ENCODE results near the gene PRELP. TPM values are rescaled to one million over a fixed set of nuclear protein-coding genes. Genes with fewer than 3 reads are reported as not detected.
A peak's percentile ranks its signal among the peaks of the same experiment; 100 is the strongest.
"Not testable (repeated sequence)": the region's sequence is repeated elsewhere in the genome, so short reads cannot be mapped to it uniquely, and the experiment has no call there.

The PRELP gene
- polyA plus RNA-seq, 1 donor: 1.3 TPM

DNA sequence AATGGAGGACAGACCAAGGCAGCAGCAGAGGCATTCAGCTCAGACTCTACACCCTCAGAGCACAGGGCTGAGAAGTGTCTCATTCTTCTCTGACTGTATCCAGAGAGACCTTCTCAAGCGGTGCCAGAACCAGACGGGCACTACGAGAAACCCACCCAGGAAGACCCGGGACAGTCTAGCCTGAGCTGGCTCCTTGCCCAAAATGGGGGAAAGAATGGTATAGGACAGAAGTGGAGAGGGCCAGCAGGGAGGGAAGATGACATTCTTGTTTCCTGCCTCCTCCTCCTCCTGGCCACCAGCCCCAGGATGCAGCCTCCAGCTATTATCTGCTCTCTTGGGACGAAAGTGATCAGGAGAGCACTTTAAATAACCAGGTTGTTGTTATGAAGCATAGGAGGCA, 22.6 kb upstream of the PRELP start:
- DNase-seq: no peak

DNA sequence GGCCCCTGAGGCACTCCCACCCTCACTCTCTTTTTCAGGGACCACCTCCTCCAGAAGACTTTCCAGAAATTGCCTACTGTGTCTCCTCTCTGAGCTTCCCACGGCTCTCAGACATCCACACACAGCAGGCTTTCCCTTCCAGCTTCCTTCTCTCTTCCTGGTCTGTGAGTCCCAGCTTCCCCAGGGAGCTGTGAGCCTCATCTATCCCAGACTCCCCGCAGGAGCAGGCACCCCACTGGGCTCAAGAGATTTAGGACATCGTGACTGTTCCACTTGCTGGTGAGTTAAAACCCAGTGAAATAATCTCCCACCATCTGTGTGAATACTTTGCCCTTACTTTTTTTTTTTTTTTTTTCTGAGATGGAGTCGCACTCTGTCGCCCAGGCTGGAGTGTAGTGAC, 22.0 kb upstream of the PRELP start:
- no peak for DNase-seq

DNA sequence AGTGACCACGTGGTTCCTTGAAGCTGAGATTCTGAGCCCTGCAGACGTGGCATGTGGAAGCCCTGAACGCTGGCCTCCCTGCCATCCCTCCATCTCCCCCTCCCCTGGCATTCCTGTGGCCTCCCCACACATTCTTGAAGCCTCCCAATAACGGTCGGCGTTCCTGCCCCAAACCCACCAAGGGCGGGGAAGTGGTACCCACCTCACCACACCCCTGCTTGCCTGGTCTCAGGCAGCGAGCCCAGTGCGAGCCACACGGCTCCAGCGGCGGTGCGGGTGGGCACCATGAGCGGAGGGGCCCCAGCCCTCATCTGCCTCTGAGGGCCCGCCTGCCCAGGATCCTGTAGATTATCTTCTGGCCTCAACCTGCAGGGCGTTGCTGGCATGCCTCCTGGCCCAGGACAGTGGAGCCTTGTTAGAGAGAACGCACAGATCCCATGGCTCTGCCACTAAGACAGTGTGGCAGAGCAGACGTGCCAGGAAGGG, 20.6 kb upstream of the PRELP start:
- DNase-seq: no peak

DNA sequence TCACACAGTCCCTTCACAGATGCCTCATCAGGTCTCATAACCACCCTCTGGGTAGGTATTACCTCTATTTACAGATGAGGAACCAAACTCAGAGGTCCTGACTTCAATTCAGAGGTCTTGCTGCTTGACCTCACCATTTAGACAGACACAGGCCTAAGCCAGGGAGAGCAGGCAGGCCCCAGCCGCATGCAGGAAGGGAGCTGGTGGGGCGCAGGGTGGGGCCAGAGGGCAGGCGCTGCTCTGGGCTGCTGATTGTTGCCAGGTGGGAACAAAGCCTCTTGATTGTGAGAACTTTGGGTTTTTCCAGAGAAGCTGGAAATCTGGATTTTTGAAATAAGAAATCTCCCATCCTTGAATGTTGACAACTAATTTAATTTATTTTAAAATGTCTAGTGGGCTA, 19.9 kb upstream of the PRELP start:
- DNase-seq: no peak

DNA sequence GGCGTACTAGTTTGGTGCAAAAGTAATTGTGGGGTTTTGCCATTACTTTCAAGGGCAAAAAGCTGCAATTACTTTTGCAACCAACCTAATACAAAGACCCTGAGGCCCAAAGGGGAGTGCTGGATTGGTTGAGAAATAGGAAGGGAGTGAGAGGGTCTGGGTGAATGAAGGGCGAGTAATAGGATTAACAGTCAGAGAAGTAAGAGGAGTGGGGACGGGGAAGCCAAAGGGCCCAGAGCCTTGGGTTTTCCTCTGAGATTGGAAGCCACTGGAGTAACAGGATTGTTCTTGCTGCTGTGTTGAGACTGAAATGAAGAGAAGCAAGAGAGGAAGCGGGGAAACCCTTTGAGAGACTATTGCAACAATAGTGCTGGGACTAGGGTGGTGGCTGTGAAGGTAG, 19.0 kb upstream of the PRELP start:
- no peak for DNase-seq

DNA sequence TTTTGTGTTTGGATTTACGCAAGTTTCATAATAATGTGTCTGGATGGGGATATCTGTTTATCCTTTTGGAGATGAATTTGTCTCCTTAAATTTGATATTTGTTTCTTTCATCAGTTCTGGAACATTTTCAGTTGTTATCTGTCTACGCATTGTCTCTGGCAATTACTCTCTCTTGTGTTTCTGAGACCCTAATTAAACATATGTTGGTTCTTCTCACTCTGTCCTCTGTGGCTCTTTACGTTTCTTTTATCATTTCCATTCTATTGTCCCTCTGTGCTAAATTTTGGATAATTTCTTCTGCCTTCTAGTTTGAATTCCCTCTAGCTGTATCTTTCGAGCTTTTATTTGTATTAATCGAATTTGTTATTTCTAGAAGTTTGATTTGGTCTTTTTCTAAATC, 17.5 kb upstream of the PRELP start:
- no peak for DNase-seq

DNA sequence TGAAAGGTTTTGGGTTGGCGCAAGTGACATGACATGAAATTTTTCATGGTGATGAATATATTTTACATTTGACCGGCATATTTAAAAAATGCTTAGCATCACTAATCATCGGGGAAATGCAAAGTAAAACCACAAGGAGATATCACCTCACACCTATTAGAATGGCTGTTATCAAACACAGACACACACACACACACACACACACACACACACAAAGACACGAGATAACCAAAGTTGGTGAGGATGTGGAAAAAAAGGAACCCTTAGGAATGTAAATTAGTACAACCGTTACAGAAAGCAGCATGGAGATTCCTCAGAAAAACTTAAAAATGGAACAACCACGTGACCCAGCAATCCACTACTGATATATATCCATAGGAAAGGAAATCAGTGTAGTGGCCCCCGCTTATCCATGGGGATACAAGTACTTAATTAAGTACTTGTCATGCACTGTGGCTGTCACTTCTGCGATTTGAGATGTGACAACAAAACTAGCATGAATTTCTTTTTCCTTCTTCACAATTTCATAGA, 15.9 kb upstream of the PRELP start:
- DNase-seq: no peak

DNA sequence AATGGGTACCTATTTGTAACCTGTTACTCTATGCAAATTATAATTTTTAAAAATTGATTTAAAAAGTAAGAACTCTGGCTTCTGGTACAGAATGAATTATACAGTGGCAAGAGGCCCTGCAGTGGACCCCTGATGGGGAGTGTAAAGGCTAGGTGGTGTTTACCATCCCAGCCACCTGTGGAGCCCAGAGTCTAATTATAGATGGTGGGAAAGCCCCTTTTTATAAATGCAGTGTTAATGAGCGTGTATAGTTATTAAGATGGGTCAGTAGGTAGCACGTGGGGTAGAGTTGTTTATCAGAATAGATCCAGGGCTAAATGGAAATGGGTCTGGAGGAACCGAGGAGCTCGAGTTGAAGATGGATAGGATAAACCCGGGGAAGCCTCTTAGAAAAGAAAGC, 13.9 kb upstream of the PRELP start:
- DNase-seq: no peak

DNA sequence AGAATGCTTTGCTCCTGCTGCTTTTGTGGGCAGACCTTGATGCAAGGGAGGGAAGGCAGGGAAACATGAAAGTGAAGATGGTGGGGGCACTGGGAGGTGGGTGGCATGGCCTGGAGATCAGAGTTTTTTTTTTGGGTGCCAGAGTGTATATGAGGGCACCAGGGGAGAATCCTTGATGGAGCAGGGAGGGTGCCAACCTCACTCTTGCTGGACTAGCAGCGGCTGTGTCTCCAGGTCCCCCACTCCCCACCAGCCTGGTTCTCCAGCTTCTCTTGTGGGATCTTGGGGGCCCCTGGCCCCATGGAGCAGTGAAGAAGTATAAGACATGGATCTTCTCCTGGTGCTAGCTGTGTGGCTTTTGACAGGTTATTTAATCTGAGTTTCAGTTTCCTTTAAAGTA, 13.5 kb upstream of the PRELP start:
- DNase-seq: no peak

DNA sequence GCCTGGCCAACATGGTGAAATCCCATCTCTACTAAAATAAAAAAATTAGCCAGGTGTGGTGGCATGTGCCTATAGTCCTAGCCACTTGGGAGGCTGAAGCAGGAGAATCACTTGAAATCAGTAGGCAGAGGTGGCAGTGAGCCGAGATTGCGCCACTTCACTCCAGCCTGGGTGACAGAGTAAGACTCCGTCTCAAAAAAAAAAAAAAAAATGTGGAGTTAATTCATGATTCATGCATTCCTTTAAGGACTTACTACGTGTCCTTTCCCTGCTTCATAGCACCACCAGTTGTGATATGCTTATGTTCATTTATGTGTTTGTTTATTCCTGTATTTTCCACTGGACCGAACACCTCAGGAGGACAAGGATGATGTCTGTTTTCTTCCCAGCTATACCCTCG, 12.7 kb upstream of the PRELP start:
- DNase-seq: no peak

DNA sequence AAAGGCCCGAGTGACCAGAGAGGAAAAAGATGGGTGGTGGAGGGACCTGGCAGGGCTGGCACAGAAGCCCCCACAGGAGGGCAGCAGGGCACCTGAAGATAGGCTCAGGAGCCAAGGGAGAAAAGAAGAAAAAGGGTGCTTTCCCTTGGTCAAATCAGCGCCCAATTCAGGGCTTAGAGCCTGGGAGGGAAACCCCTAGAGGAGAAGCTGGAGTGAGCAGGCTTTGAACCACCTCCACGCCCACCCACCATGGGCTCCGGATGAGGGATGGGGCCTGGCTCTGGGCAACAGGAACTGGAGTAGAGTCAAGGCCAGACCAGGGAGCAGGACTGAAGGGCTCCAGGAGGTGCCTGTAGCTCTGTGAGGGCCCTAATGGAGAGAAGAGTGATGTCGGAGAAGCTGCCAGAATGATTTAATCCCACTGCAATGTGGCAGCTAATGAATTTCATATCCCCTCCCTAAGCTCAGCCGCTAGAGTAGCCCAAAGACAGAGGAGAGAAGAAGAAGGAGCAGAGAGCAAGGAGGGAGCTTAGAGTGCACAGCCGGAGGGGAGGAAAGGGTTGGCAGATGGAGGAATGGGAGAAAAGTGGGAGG, 12.0 kb upstream of the PRELP start:
- no peak for DNase-seq

DNA sequence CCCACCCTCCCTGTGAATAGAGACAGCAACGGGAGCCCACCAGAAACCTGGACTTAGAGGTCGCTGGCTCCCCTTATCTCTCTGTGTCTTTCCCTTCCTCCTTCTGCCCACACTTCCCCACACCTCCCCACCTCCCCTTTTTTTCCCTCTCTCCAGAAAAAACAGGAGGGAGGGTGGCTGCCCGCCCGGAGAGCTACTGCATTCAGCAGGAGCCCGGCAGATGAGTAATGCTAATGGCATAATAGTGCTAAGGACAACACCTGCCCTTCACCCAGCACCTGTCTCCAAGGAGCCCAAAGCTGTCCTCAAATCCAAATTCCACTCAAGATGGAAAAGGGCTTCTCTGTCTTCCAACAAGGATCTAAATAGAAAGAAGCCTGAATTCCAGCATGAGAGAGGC, 11.4 kb upstream of the PRELP start:
- DNase-seq: no peak

DNA sequence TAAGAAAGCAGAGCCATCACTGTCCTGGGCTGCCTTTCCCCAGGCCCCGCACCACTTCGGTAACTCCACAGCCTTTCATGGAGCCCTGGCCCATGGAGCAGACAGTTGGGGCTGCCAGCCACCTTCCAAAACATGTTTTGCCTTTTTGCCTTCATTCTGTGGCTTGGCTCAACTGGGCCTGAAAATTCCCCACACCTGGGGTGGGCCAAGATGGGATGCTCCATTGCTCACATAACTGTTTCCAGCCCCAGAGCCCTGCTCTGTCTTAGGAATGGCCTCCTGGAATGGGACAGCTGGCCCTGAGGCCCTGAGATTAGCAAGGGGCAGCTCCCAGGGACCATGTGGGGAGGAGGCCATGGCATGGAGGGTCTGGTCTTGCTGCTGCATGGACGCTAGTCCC, 10.9 kb upstream of the PRELP start:
- DNase-seq: no peak

DNA sequence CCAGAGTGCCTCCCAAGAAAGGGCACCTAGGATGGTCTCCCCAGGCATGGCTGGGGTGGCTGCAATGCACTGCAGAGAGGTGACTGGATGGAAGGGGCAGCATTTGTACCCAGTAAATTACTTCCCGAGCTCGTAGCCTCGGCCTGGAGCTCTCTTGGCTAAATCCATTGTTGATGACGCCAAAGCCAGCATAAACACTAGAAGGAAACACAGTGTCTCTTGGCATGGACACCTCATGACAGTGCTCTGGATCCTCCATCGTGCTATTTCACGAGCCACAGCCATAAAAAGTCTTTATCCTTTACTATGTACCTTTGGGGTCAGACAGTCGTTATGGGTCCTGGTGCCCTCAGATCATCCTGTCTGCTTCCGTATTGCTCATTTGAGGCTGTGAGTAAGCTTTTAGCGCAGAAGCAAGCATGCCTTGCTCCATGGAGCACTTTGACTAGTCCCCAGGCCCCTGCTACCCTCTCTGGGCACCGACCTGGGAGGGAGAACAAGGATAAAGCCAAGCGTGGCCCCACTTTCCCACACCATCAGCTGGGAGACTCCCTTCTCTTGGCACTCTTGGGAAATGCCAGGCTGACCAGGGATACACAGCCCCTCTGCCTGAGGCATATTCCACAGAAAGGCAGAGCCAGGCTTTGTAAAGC, 10.3 kb upstream of the PRELP start:
- no peak for DNase-seq

DNA sequence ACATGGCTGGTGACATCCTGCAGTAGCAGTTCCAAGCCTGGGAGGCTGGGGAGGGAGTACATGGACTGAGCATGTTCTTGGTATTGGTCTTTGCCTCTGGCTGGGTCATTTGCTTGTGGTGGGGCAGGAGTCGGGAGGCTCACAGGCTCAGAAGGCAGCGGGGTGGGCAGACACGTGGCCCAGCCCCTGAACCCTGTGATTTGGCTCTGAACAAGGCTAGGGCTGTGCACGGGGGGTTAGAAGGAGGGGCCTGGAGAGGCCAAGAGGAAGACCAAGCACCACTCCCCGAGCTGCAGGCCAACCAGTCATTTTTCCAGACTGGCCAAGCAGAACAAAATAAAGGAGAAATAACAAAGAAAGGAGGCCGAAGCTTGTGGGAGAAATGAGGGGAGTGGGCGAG, 9.7 kb upstream of the PRELP start:
- DNase-seq: peak; percentile 76

DNA sequence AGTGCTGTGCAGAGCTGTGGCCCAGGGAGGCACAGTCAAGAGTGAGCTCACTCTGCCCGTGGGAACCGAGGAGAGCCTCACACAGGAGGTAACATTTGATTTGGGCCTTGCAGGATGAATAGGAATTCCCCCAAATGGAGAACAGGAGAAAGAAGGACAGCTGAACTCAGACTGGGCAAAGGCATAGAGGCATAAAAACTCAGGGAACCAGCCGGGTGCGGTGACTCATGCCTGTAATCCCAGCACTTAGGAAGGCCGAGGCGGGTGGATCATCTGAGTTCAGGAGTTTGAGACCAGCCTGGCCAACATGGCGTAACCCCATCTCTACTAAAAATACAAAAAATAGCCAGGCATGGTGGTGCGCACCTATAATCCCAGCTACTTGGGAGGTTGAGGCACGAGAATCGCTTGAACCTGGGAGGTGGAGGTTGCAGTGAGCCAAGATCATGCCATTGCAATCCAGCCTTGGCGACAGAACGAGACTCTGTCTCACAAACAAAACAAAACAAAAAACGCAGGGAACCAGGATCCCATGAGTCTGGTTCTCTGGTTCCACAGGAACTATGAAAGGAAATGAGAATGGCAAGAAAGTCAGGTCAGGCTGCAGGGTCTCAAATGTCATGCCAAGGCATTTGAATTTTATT, 8.6 kb upstream of the PRELP start:
- DNase-seq: not testable (repeated sequence)

DNA sequence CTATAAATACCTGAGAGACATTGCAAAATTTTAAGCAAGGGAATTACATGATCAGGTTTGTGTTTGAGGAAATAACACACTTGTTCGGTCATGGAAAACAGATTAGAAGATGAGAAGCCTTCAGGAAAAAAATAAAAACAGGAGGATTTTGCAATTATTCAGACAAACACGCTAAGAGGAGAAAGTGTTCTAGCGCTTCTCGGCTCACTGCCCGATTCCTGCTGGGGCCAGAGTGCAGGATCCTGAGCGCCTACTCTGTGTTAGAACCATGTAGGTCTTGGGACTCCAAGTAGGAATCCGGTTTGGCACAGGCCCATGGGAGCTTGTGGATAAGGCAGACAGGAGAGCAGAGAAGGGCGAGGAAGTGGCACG, 8.1 kb upstream of the PRELP start:
- DNase-seq: no peak

DNA sequence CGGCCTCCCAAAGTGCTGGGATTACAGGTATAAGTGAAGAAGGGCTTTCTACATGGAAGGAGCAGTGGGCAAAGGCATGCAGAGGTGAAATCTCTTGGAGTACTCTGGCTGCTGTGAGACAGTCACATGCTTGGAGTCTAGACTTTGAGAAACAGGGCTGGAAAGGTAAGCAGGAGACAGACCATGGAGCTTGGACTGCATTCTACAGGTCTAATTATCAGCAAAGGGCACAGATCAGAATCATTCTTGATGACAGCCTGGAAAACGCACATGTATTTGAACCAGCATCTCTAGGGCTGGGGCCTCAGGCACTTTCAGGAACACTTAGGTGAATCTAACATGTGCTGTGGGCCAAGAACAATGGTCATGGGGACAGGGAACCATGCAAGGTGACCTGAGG, 7.3 kb upstream of the PRELP start:
- DNase-seq: no peak

DNA sequence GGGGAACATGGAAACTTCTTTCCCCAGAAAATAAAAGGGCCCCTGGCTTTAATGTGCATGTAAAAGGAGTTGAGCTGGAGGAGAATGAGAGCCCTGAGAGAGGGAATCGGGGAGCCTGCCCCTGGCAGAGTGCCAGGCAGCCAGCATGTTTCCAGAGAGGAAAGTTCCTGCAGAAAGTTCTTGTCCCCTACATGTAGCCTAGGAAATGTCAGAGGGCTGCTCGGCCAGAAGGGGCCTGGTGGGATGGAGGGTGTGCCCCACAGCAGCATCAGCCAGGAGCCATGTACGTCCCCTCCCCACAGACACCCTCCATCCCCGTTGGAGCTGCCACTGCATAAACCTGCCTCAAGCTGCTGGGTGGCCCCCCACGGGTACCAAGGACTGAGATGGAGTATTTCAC, 5.4 kb upstream of the PRELP start:
- DNase-seq: no peak

DNA sequence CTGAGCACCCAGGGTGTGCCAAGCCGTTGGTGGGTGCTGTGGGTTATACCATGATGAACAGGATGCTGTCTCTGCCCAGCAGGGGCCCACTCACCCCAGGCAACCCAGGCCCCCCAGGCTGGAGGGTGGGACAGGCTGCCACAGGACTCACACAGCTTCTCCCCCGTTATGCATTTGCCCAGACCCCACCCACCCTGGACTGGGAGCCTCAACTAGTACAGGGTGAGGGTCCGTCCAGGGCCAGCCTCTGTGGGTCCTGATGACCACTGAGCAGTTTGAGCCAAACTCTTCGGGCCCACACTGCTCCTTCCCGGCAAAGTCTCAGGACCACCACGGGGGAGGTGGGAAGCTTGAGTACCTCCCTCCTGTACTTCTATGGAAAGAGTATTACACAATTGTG, 3.8 kb upstream of the PRELP start:
- no peak for DNase-seq

DNA sequence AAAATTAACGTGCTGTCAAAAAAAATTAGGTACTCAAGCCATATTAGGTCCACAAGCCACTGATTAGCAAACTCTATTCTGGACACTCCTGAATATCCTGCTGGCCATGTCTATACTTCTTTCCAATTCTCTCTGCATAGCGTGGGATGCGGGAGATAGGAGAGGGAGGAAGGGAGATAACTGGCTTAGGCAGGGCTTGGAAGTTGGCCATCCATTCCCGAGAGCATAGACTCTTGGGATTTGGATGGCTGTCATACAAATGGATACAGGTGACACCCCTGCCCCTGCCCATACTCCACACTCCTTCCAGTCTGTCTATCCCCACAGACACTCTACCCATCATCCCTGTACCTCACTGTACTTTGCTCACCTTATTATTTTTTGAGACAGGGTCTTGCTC, 2.3 kb upstream of the PRELP start:
- DNase-seq: no peak

DNA sequence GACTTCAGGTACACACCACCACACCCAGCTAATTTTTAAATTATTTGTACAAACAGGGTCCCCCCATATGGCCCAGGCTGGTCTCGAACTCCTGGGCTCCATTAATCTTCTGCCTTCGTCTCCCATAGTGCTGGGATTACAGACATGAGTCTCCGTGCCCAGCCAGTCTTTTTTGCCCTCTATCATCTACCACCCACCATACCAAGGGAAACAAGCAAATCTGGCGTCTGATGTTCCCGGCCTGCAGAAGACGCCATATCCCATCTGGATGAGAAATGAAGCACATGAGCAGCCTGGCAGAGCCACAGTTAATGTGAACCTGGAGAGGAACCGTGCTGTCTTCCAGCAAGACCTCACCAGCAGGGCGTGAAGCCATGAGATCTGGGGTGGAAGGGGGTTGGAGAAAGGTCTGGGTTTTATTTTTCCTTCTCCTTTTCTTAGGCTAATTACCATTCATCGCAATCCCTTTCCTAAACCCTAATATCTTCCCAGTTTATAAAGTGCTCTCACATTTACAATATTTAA, 1.8 kb upstream of the PRELP start:
- DNase-seq: no peak

DNA sequence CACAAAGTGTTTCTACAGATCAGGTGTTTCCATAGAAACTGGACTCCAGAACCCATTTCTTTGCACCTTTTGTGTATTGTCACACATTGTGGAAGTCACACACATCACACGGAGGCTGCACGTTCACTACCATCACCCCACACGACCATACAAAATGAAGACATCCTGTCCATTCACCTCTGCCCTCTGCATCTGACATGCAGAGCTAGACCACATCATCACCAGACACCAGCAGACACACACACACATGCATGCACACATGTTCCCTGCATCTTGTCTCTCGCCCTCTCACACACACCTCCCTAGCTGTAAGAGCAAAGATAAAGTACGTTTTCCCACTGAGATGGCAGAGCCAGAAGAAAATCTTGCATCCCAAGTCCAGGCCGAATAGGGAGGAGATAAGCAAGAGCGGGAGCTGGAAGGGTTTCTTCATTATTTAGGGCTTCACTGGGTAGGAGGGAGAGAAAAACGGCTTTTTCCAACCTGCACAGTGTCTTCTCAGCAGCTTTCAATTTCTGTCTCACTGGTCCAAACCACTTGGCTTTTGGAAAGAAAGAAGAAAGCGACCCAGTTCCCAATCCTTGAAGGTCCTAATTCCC, 709 bp downstream of the PRELP start:
- no peak for DNase-seq
